ENCODE results near the gene KRTAP5-11.
A peak's percentile ranks its signal among the peaks of the same experiment; 100 is the strongest.
"Not testable (repeated sequence)": the region's sequence is repeated elsewhere in the genome, so short reads cannot be mapped to it uniquely, and the experiment has no call there.

The KRTAP5-11 gene

DNA sequence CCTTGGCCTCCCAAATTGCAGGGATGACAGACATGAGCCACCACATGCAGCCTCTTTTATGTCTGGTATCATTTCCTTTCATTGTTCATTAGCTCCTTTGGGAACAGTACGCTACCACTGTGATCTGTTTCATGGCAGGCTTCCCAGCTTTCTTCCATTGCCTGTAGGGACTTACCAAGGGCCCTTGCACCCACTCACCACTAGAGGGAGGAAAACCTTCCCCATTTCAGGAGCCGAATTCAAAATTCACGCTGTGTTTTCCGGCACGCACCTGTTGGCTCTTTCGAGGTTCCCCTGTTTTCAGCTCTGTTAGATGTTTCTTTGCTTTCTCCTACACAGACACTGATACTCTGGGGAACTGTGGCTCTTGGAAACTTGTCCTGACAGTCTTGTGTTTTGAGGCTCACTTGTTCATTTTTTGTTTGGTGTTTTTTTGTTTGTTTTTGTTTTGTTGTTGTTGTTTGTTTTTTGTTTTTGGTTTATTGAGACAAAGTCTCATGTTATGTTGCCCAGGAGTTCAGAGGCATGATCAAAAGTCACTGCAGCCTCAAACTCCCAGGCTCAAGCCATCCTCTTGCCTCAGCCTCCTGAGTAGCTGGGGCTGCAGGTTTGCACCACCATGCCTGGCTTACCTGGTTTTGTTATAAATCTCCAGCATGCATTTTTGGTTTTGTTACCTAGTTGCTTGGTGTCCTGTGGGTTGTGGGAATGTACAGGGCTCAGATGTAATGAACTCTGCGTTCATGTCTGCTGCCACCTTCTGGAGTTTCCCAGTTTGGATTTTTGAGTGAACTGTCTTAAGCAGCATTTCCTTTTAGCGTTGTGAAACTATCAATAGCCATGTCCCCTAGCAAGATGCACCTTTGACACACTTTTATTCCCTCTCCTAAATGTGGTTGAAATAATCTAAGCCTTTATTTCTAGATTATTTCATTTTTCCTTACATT lies 2.3 kb downstream of the KRTAP5-11 start:
- DNase-seq (ENCODE audit: low spot score) = peak; percentile 39

DNA sequence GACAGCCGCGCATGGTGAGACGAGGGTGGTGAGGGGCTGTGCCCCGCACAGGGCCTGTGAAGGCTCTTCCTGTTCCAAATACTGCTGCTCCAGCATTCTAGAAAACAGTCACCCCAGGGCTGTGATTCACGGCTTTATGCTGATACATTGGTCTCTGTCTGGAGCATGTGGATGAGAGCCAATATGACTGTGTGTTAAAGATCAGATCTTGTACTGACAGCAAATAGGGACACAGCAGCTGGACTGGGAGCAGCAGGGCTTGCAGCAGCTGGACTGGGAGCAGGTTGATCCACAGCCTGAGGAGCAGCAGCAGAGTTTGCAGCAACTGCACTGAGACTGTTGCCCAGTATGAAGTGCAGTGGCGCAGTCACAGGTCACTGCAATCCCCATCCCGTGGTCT lies 3.2 kb downstream of the KRTAP5-11 start:
- not testable (repeated sequence) for DNase-seq (ENCODE audit: low spot score)

DNA sequence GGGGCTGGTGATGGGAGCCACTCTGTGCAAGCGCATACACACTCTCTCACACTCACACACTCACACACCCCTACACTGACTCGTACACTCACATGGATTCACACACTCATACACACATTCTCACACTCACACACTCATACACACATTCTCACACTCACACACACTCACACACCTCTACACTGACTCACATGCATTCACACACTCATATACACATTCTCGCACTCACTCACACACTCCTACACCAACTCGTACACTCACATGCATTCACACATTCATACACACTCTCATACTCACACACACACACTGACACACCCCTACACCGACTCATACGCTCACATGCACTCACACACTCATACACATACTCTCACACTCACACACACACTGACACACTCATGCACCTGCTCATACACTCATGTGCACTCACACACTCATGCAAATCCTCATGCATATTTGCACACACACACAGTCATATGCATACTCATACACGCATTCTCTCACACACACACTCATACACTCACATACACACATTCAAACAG lies 5.1 kb downstream of the KRTAP5-11 start:
- DNase-seq (ENCODE audit: low spot score) = no peak

DNA sequence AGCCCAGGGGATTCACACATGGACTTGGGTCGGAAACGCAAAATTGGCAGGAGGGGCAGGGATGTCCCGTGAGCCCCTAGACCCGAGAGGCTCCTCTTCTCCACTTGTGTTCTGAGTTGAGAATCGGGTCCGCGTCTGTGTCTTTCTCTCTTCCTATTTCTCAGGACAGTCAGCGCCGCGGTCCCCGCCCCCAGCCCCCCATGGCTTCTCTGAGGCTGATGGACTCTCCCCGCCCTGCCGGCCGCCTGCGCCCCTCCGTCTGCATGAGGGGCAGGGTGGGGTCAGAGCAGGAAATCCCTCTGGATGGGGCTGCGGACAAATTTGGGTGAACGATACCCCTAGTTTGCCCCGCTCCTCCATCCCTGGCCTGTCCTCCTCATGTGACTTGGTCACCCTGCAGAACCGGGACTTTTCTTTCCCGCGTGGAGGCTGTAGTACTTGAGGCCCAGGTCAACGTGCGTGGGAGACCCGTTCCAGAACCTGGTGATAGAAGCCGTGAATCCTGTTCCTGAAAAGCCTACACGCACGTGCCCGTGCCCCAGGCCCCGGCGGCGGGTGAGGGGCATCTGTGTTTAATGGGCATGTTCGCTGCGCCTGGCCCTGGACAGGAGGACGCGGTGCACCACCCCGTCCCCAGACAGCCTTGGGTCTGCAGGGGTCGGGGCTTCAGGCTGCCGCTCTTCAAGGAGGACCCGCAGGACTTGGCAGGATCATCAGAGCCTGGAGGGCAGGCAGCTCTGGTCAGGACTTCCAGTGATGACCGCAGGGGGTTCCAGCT lies 5.8 kb downstream of the KRTAP5-11 start:
- not testable (repeated sequence) for DNase-seq (ENCODE audit: low spot score)

DNA sequence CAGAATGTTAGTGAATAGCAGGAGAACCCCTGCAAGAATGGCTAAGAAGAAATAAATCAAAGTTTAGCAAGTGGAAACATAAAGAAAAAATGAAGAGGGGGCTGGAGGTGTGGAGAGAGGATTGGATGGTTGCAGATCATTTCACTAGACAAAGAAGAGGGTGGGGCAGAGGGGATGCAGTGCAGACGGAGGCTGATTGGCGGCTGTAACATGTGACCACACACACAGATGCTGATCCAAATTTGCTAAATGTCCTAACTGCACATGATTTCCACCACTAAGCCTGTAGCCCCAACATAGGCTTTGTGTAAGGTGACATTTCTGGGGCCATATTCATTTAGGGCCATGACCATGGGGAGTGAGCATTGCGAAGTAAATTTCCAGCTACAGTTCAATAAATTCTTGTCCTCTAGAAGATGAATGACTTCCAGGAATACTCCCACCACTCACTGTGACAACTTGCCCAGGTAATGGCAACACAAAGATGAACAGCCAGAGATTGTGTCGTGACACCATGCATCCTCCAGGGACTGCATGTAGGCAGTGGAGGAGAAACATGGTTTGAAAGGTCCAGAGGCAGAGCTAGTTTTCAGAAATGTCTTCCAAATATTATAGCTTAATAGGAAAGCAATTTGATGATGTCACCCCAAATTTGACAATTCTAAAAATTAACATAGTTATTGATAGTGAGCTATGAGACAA lies 6.8 kb downstream of the KRTAP5-11 start:
- no peak for DNase-seq (ENCODE audit: low spot score)

DNA sequence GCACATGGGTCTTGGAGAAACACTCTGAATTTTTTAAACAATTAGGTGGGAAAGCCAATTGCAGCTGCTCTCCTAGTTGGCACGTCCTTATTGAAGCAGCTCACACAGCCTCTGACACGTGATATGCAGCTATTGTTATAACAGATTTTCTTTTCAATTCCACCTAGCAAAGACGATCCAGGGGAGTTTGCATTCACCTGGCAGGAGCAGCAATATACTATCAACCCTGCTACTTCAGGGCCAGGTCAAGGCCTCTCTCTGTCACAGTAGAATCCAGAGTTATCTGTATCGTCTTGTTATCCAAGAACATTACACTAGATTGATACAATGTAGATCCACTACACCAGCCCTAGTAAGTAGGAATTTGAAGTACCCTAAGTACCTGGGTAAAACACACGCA lies 8.3 kb downstream of the KRTAP5-11 start:
- no peak for DNase-seq (ENCODE audit: low spot score)

DNA sequence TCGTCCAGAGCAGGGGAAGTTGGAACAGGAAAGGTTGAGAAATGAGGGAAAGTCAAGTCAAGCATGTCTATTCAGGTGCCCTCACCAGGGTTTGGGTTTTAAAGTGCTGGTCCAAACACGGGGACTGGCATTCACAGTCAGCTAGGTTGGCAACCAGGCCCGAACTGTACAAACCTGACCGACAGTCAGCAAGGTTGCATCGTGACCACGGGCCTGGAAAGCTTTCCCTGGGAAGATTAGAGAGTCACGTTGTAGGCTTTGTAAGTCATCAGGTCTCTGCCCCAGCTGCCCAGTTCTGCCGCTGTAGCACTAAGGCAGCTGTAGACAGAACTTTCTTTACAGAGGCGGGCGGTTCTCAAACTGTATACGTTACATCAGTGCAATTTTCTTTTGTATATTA lies 9.9 kb downstream of the KRTAP5-11 start:
- DNase-seq (ENCODE audit: low spot score) = no peak

DNA sequence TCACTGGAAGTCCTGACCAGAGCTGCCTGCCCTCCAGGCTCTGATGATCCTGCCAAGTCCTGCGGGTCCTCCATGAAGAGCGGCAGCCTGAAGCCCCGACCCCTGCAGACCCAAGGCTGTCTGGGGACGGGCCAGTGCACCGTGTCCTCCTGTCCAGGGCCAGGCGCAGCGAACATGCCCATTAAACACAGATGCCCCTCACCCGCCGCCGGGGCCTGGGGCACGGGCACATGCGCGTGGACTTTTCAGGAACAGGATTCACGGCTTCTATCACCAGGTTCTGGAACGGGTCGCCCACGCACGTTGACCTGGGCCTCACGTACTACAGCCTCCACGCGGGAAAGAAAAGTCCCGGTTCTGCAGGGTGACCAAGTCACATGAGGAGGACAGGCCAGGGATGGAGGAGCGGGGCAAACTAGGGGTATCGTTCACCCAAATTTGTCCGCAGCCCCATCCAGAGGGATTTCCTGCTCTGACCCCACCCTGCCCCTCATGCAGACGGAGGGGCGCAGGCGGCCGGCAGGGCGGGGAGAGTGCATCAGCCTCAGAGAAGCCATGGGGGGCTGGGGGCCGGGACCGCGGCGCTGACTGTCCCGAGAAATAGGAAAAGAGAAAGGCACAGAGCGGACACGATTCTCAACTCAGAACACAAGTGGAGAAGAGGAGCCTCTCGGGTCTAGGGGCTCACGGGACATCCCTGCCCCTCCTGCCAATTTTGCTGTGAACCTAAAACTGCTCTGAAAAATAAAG lies 11.4 kb downstream of the KRTAP5-11 start:
- DNase-seq (ENCODE audit: low spot score) = not testable (repeated sequence)

DNA sequence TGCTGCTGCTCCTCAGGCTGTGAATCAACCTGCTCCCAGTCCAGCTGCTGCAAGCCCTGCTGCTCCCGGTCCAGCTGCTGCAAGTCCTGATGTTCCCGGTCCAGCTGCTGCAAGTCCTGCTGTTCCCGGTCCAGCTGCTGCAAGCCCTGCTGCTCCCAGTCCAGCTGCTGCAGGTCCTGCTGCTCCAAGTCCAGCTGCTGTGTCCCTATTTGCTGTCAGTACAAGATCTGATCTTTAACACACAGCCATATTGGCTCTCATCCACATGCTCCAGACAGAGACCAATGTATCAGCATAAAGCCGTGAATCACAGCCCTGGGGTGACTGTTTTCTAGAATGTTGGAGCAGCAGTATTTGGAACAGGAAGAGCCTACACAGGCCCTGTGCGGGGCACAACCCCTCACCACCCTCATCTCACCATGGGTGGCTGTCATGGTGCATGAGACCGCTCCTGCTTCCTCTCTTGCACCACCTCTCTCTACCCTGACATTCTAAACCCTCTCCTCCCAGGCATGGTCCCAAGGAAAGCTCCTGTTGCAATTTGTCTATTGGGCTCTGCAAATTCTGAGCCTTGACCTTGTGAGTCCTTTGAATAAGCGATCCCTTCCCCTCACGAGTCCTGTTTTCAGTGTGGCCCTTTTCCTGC lies 13.8 kb downstream of the KRTAP5-11 start:
- no peak for DNase-seq (ENCODE audit: low spot score)

DNA sequence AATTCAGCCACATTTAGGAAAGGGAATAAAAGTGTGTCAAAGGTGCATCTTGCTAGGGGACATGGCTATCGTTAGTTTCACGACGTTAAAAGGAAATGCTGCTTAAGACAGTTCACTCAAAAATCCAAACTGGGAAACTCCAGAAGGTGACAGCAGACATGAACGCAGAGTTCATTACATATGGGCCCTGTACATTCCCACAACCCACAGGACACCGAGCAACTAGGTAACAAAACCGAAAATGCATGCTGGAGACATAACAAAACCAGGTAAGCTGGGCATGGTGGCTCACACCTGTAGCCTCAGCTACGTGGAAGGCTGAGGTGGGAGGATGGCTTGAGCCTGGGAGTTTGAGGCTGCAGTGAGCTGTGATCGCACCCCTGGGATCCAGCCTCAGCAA lies 15.0 kb downstream of the KRTAP5-11 start:
- not testable (repeated sequence) for DNase-seq (ENCODE audit: low spot score)

DNA sequence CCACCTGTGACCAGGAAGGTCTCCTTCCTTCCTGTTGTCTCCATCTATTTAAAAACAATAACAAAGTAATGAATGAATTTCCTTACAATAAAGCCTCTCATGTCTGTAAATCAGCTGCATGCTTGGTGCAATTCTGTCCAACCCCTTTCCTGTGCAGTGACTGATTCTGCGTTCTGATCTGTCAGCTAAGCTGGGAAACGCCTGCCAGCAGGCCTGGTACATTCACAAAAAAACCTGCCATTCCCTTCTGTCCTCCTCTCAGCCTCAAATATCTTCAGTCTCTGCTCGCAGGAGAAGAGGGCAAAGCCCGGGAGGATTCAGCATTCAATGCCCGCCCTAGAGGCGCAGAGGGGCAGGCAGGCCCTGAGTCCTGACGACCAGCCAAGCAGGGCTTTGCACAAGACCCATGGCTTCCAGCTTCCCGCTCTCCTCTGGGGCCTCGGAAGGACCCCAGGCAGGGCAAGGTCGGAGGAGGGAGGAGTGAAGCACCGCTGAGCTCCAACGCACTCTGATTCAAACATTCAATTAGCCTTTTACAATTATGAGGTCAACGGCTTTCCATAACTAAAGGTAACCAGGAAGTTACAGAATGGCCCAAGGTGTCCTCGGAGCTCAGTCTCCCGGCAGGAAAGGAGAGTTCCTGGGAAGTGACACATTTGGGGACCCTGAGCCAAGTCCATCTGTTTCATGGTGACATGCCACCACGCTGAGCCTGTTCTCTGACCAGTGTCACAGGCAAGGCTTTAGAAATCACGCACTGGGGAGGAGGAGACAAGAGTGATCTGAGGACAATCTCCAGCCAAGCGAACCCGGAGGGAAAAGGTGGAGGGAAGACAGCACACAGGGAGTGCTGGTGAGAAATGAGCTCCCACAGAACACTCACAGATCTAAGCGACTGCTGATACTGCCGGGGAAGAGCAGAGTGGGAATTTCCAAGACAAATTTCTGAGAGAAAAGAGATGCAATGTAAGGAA lies 15.8 kb downstream of the KRTAP5-11 start:
- not testable (repeated sequence) for DNase-seq (ENCODE audit: low spot score)

DNA sequence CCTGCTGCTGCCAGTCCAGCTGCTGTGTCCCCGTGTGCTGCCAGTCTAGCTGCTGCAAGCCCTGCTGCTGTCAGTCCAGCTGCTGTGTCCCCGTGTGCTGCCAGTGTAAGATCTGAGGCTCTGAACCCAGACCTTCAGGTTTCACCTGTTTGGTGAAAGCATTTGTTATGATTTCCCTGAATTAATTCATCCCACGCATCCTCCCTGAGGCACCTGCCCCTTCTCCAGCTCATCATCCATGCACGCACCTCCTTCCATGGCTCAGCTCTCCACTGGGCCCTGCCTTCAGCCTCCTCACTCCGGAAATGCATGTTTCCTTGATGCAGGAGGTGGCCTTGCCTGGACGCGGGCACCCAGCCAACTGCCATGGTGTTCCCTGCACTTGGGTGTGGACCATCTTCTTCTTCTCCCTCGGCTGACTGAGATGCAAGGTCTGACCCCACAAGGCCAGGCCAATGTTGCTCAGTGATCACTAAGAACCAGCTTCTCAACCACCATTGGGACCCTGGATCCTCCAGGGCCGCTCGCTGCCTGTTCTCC lies 16.5 kb downstream of the KRTAP5-11 start:
- DNase-seq (ENCODE audit: low spot score) = no peak

DNA sequence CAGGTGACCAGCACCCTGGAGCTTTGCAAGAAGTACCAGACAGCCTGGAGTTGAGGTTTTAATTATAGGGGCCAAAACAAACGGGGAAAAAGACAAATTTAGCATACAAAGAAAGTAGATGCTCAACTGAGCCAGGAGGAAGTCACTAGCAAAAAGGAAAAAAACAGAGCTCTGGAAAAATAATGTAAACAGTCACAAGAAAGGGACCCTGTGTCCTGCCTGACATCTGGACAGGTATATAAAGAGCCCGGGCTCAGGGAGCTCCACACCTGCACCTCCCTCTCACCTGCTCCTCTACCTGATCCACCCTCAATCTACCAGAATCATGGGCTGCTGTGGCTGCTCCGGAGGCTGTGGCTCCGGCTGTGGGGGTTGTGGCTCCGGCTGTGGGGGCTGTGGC lies 17.4 kb downstream of the KRTAP5-11 start, which contains the start of gene KRTAP5-10:
KRTAP5-10 (plus strand) TSS at position 301 of the 400 bp plus-strand sequence; CDS start at position 326, 25 bp downstream.
- DNase-seq (ENCODE audit: low spot score) = no peak

DNA sequence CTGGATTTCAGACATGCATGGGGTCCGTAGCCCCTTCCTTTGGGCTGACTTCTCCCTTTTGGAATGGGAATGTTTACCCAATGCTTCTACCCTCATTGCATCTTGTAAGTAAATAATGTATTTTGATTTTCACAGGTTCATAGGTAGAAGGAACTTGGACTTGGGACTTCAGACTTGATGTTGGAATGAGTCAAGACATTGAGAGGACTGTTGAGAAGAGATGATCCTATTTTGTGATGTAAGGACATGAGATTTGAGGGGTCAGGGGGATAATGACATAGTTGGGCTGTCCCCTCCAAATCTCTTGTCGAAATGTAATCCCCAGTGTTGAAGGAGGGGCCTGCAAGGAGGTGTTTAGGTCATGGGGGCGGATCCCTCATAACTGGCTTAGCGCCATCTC lies 18.2 kb downstream of the KRTAP5-11 start:
- DNase-seq (ENCODE audit: low spot score) = no peak

DNA sequence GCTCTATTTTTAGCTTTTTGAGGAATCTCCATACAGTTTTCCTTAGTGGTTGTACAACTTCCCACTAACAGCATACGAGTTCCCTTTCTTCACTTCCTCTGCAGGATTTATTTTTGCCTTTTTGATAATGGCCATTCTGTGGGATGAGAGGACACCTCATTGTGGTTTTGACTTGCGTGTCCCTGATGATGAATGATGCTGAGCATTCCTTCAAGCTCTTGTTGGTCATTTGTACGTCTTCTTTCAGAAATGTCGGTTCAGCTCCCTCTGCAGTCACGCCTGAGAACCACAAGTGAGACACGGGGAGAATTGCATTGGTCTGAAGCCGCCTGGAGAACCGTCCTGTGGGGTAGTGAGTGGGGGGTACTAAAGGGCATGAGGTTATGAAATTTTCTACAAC lies 19.3 kb downstream of the KRTAP5-11 start:
- no peak for DNase-seq (ENCODE audit: low spot score)

DNA sequence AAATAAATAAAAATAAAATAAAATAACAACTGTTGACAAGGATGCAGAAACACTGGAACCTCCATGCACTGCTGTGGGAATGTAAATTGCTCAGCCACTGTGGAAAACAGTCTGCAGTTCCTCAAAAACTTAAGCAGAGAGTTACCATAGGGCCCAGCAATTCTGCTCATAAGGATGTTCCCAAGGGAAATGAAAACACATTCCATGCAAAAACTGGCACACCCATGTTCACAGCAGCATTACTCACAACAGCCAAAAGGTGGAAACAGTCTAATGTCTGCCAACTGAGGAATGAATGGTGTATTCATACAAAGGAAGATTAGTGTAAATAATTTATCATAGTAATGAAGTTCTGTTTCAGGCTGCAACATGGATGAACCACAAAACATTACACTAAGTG lies 20.6 kb downstream of the KRTAP5-11 start:
- no peak for DNase-seq (ENCODE audit: low spot score)

DNA sequence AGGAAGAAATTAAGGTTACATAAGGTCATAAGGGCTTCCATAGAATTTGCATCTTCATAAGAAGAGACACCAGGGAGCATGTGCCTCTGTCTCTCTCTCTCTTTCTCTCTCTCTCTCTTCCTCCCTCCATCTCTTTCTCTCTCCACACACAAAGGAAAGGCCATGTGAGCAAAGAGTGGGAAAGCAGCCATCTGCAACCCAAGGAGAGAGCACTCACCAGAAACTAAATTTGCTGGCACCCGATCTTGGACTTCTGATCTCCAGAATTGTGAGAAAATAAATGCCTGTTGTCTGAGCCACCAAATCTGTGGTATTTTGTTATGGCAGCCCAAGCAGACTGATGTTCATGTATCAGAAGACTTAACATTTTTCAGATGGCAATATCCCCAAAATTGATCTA lies 23.7 kb downstream of the KRTAP5-11 start:
- DNase-seq (ENCODE audit: low spot score) = no peak

DNA sequence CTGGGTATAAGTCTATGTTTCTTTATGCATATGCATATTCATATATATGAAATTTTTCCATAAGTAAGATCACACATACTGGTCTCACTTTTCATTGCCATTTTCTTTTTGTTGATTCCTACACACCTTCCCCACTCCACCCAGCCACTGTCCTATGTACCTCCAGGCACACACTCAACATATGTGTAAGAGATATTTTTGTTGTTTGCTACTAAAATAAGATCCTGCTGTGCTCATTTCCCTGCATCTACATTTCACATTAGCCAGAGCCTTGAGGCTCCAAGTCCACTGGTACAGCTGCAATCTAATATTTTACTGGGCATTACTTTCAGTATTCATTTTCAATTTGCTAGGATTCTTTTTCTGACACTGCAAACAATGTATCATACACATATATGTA lies 25.4 kb downstream of the KRTAP5-11 start:
- no peak for DNase-seq (ENCODE audit: low spot score)

DNA sequence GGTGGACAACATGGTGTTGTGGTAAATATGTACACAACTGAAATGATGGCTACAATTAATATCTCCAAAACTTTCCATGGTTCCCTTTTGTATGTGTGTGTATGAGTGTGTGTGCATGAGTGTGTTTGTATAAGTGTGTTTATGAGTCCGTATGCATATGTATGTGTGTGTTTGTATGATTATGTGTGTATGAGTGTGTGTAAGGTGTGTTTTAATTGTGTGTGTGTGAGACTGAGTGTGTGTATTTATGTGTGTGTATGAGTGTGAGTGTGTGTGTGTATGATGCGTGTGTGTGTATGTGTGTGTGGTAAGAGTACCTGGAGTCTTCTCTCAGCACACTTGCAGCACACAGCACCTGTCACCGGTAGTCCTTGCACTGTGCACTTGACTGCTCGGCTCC lies 26.7 kb downstream of the KRTAP5-11 start:
- no peak for DNase-seq (ENCODE audit: low spot score)
